H1 (cell line): Measurements from ENCODE around the gene NOTCH4. TPM values are rescaled to one million over a fixed set of nuclear protein-coding genes. Genes with fewer than 3 reads are reported as not detected.

Experiments used
- CBX8 ChIP-seq: fragments of 300-800, 300-1000 bp; sonication (generic); IDR thresholded peaks from 2 replicates; pipeline ENCODE4 v1.7.1; 2016; ENCODE audit warnings: low read depth, low read length, borderline replicate concordance
- CHD2 ChIP-seq: IDR thresholded peaks from 2 replicates; pipeline ENCODE4 v1.6.1; 2012; ENCODE audit warnings: low read length, improper control_type of control experiment
- CHD7 ChIP-seq: fragments of 300-600 bp; sonication (generic); IDR thresholded peaks from 2 replicates; pipeline ENCODE4 v1.7.1; 2012; ENCODE audit warnings: low read length, moderate library complexity, mild to moderate bottlenecking, inconsistent platforms; ENCODE audit not compliant: insufficient replicate concordance
- JUN ChIP-seq: IDR thresholded peaks from 2 replicates; pipeline ENCODE4 v1.6.1; 2011; ENCODE audit warnings: low read depth, mild to moderate bottlenecking, improper control_type of control experiment, low read length
- KDM4A ChIP-seq: IDR thresholded peaks from one replicate; pipeline ENCODE4 v1.7.1; 2012; ENCODE audit warnings: low read depth, mild to moderate bottlenecking, moderate library complexity, low read length, inconsistent platforms; ENCODE audit not compliant: severe bottlenecking
- YY1 ChIP-seq: IDR thresholded peaks from 2 replicates; pipeline ENCODE4 v1.6.1; 2011; ENCODE audit warnings: low read depth, mild to moderate bottlenecking, low read length
- polyA plus RNA-seq, 7 experiments: library from polyadenylated mRNA; depleted of rRNA in 3 of 7; stranded (reverse) in 5 of 7; unstranded in 2 of 7; fragments of >200 nt in 5 of 7; fragments of 200-250 nt in 2 of 7; gene quantifications; 1 replicate in 5 of 7; 2 replicates in 1 of 7; 4 replicates in 1 of 7; pipeline versions ENCODE4 v1.2.1 to v1.2.3, GENCODE V29; 2011 to 2013; ENCODE audit warnings: missing spikeins in 2 of 7, mixed read lengths in 2 of 7
- total RNA-seq: library from RNA; stranded (reverse); fragmentation: NEBNext Ultra II Directional; extraction: Animal tissue kit (Norgen Biotek cat#: 25700); gene quantifications from 2 replicates; pipeline ENCODE4 v1.2.1, GENCODE V29; 2021
- TF ChIP-seq, protein P1 (sequence below): IDR thresholded peaks from 2 replicates; pipeline ENCODE4 v1.6.1; 2012; ENCODE audit warnings: low read length, inconsistent platforms

NOTCH4 gene
- total and polyA plus RNA-seq, 2 of the 8 experiments (the other 6 are each of a cell fraction or from before 2014, with no cell fraction given): 1.9 to 2.8 TPM

GRCh38 chr6:32255199-32256153 is 31.6 kb upstream of the NOTCH4 start (continued):
- no peak for TF ChIP-seq CHD2
- TF ChIP-seq JUN: peak; percentile 79; the same call in 1 of the 2 replicates
- TF ChIP-seq KDM4A: peak; percentile 42
- TF ChIP-seq, protein P1, sequence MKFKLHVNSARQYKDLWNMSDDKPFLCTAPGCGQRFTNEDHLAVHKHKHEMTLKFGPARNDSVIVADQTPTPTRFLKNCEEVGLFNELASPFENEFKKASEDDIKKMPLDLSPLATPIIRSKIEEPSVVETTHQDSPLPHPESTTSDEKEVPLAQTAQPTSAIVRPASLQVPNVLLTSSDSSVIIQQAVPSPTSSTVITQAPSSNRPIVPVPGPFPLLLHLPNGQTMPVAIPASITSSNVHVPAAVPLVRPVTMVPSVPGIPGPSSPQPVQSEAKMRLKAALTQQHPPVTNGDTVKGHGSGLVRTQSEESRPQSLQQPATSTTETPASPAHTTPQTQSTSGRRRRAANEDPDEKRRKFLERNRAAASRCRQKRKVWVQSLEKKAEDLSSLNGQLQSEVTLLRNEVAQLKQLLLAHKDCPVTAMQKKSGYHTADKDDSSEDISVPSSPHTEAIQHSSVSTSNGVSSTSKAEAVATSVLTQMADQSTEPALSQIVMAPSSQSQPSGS: no peak
- no peak for TF ChIP-seq CBX8
- peak; percentile 55; the same call in 1 of the 2 replicates for TF ChIP-seq YY1
- TF ChIP-seq CHD7: no peak
